Iris pigment epithelial cell (primary cell): ENCODE measurements around the gene RAP2A.

Experiments
- DNase-seq: peaks from one replicate; pipeline ENCODE4 v3.0.0-alpha.2; 2011; ENCODE audit warnings: low read depth

Gene RAP2A

GRCh38 chr13:97448503-97449251 is 14.7 kb downstream of the RAP2A start:
- no peak for DNase-seq

- DNase-seq = no peak
Observed at GRCh38 chr13:97454699-97455098, 20.7 kb downstream of the RAP2A start.

GRCh38 chr13:97456047-97456446 is 22.1 kb downstream of the RAP2A start:
- no peak for DNase-seq

- DNase-seq = no peak
Observed at GRCh38 chr13:97459215-97459777, 25.3 kb downstream of the RAP2A start.

GRCh38 chr13:97460004-97460775 is 26.2 kb downstream of the RAP2A start:
- peak; percentile 34 for DNase-seq

- DNase-seq = no peak
Observed at GRCh38 chr13:97460853-97461252, 26.9 kb downstream of the RAP2A start.

GRCh38 chr13:97464561-97464960 is 30.6 kb downstream of the RAP2A start:
- DNase-seq = no peak

GRCh38 chr13:97466722-97467121 is 32.8 kb downstream of the RAP2A start:
- no peak for DNase-seq

GRCh38 chr13:97468331-97468730 is 34.4 kb downstream of the RAP2A start:
- peak; percentile 58 for DNase-seq

- no peak for DNase-seq
Observed at GRCh38 chr13:97471711-97472110, 37.7 kb downstream of the RAP2A start.

GRCh38 chr13:97474349-97474980 is 40.5 kb downstream of the RAP2A start:
- no peak for DNase-seq

- no peak for DNase-seq
Observed at GRCh38 chr13:97475011-97475410, 41.0 kb downstream of the RAP2A start.

GRCh38 chr13:97477844-97478243 is 43.9 kb downstream of the RAP2A start:
- no peak for DNase-seq

GRCh38 chr13:97478247-97478646 is 44.3 kb downstream of the RAP2A start:
- no peak for DNase-seq

- no peak for DNase-seq
Observed at GRCh38 chr13:97483465-97483864, 49.5 kb downstream of the RAP2A start.

GRCh38 chr13:97484301-97484700 is 50.3 kb downstream of the RAP2A start:
- DNase-seq = no peak

- DNase-seq = no peak
Observed at GRCh38 chr13:97485320-97485719, 51.4 kb downstream of the RAP2A start.

- no peak for DNase-seq
Observed at GRCh38 chr13:97490702-97491307, 56.8 kb downstream of the RAP2A start.

- DNase-seq = no peak
Observed at GRCh38 chr13:97491452-97491851, 57.5 kb downstream of the RAP2A start.

- no peak for DNase-seq
Observed at GRCh38 chr13:97492257-97492656, 58.3 kb downstream of the RAP2A start.

GRCh38 chr13:97492684-97493371 is 58.9 kb downstream of the RAP2A start:
- DNase-seq = no peak

- no peak for DNase-seq
Observed at GRCh38 chr13:97493456-97493855, 59.5 kb downstream of the RAP2A start.
